ENCODE results near the gene PPFIA1.

DNA sequence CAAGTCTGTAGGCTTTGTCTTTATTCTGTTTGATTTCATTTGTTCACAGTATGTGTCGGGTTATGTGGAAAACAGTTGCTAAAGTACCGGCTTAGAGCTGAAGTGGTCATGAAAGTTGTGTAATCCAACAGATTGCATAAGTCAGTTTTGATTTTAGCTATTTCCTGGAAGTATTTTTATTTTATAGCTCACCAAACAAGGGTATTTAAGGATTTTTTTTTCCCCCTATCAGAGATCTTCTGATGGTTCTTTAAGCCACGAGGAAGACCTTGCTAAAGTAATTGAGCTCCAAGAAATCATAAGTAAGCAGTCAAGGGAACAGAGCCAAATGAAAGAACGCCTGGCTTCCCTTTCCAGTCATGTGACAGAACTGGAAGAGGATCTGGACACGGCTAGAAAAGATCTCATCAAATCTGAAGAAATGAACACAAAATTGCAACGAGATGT, 55.9 kb downstream of the PPFIA1 start:
- TF ChIP-seq POLR2AphosphoS5 (IDR thresholded peaks at IDR 0.05; ENCODE audit: borderline replicate concordance, low read depth, low read length), result no peak
- no peak for TF ChIP-seq EZH2 (IDR thresholded peaks at IDR 0.05)
- TF ChIP-seq FOXP2 (optimal IDR thresholded peaks at IDR 0.05; ENCODE audit: control extremely low read depth, extremely low read length, insufficient read depth), result no peak

Measured in SK-N-MC (cell line).